Mesendoderm (in vitro differentiated cells): ENCODE measurements around the gene UQCR10.

Experiments used
- DNase-seq: peaks from one replicate; pipeline ENCODE4 v3.0.0; 2013
- H2AK5ac ChIP-seq: 2 replicates; pipeline ENCODE4 v1.6.1; 2013; ENCODE audit warnings: low read length, inconsistent platforms
- H2BK120ac ChIP-seq: 2 replicates; pipeline ENCODE4 v1.6.1; 2013; ENCODE audit warnings: low read depth, mild to moderate bottlenecking, low read length, moderate library complexity, mixed read lengths
- H2BK15ac ChIP-seq: replicated peaks from 2 replicates; pipeline ENCODE4 v1.6.1; 2013; ENCODE audit warnings: low read depth, mild to moderate bottlenecking, moderate library complexity
- H2BK5ac ChIP-seq: 2 replicates; pipeline ENCODE4 v1.6.1; 2013; ENCODE audit warnings: low read length, inconsistent platforms
- H3K18ac ChIP-seq: 2 replicates; pipeline ENCODE4 v1.6.1; 2013; ENCODE audit warnings: mild to moderate bottlenecking, low read length, mixed read lengths
- H3K23ac ChIP-seq: one replicate; pipeline ENCODE4 v1.6.1; 2013; ENCODE audit warnings: low read length
- H3K27ac ChIP-seq: 2 replicates; pipeline ENCODE4 v1.5.1; 2013; ENCODE audit warnings: low read depth, mild to moderate bottlenecking, inconsistent platforms, low read length, moderate library complexity
- H3K27me3 ChIP-seq: 2 replicates; pipeline ENCODE4 v1.6.1; 2013; ENCODE audit warnings: low read length, control low read depth, mild to moderate bottlenecking, inconsistent platforms; ENCODE audit not compliant: insufficient read depth, poor library complexity
- H3K36me3 ChIP-seq: 2 replicates; pipeline ENCODE4 v1.6.1; 2013; ENCODE audit warnings: low read length, inconsistent platforms; ENCODE audit not compliant: control insufficient read depth, insufficient read depth
- H3K4ac ChIP-seq: one replicate; pipeline ENCODE4 v1.6.1; 2013; ENCODE audit warnings: low read depth, mild to moderate bottlenecking, low read length, moderate library complexity
- H3K4me1 ChIP-seq: 2 replicates; pipeline ENCODE4 v1.6.1; 2013; ENCODE audit warnings: low read depth, low read length, inconsistent platforms; ENCODE audit not compliant: control insufficient read depth
- H3K4me2 ChIP-seq: 2 replicates; pipeline ENCODE4 v1.6.1; 2013; ENCODE audit warnings: low read length
- H3K4me3 ChIP-seq: 2 replicates; pipeline ENCODE4 v1.5.1; 2013; ENCODE audit warnings: mild to moderate bottlenecking, low read length
- H3K56ac ChIP-seq: one replicate; pipeline ENCODE4 v1.6.1; 2013; ENCODE audit warnings: low read length
- H3K79me1 ChIP-seq: 2 replicates; pipeline ENCODE4 v1.6.1; 2013; ENCODE audit warnings: low read length, inconsistent platforms
- H3K79me2 ChIP-seq: 2 replicates; pipeline ENCODE4 v1.6.1; 2013; ENCODE audit warnings: mild to moderate bottlenecking, low read length; ENCODE audit not compliant: control insufficient read depth, insufficient read depth
- H3K9ac ChIP-seq: 2 replicates; pipeline ENCODE4 v1.6.1; 2013; ENCODE audit warnings: low read length, inconsistent platforms
- H4K5ac ChIP-seq: one replicate; pipeline ENCODE4 v1.6.1; 2013; ENCODE audit warnings: low read length
- H4K8ac ChIP-seq: one replicate; pipeline ENCODE4 v1.6.1; 2013; ENCODE audit warnings: low read depth, mild to moderate bottlenecking, control low read depth, low read length, moderate library complexity
- WGBS: extraction: QIAGEN DNeasy Blood & Tissue Kit; methylation state at CpG from one replicate; pipeline ENCODE4 v1.1.7; 2013; ENCODE audit warnings: low lambda C conversion rate, missing lambda C conversion rate; ENCODE audit not compliant: insufficient coverage; ENCODE audit errors: extremely low coverage; 5-methylcytosine and 5-hydroxymethylcytosine counted together

The UQCR10 gene

DNA sequence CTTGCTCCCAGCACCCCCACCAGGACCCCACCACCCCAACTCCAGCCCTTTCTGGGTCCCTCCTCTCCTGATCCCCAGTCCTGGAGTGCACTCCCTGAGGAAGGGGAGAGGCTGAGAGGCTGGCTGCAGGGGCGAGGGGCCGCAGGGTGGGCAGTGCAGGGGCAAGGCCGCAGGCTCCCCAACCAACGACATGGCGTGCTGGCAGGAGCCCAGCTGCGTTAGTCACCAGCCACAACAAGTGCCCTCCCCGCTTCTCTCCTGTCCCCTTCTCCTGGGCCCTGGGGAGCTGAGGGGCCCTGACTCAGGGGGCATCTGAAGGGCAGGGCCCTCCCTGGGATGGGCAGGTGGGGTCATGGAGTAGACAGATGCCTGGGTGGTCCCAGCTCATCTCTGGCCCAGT, 45.0 kb upstream of the UQCR10 start:
- H3K56ac ChIP-seq, result no peak overlapping the region
- no peaks in the 10 kb centered on the region for H3K36me3 ChIP-seq
- no peak overlapping the region for H2AK5ac ChIP-seq
- no peaks in the 10 kb centered on the region for H3K79me2 ChIP-seq
- DNase-seq, result no peak
- no peak overlapping the region for H3K23ac ChIP-seq
- H3K9ac ChIP-seq, result no peak overlapping the region
- no peak overlapping the region for H2BK15ac ChIP-seq
- H3K27me3 ChIP-seq, result peaks cover 22% of the 10 kb centered on the region
- no peak overlapping the region for H3K4me3 ChIP-seq
- H2BK120ac ChIP-seq, result no peak overlapping the region
- H3K18ac ChIP-seq, result no peak overlapping the region
- no CpG with 5 or more reads among the region's 7 CpGs for WGBS
- no peaks in the 10 kb centered on the region for H3K4me1 ChIP-seq
- no peaks in the 10 kb centered on the region for H3K79me1 ChIP-seq
- no peak overlapping the region for H2BK5ac ChIP-seq
- H4K8ac ChIP-seq, result no peak overlapping the region
- H3K4me2 ChIP-seq, result no peak overlapping the region
- no peak overlapping the region for H3K4ac ChIP-seq
- no peak overlapping the region for H4K5ac ChIP-seq
- no peak overlapping the region for H3K27ac ChIP-seq

DNA sequence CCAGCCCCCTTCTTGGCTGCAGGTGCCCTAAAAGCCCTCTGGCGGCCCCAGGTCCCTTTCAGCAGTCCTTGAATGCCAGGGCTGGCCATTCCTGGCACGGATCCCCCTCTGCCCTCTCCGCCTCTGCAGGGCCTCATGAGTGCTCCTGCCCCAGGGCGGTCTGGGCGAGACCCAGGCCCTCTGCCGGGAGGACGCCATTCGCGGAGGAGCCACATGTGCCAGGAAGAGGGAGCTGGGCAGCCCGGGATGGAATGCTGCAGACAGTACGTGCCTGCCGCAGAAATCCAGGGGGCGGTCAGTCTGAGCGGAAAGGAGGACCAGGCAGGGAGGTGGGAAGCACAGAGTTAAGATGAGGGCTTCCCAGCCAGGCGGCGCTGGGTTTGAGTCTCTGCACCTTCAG, 44.6 kb upstream of the UQCR10 start:
- DNase-seq, result no peak
- no peak overlapping the region for H3K23ac ChIP-seq
- H3K36me3 ChIP-seq, result no peaks in the 10 kb centered on the region
- no peak overlapping the region for H3K4me2 ChIP-seq
- no peak overlapping the region for H2AK5ac ChIP-seq
- no peak overlapping the region for H4K8ac ChIP-seq
- H3K27me3 ChIP-seq, result peaks cover 22% of the 10 kb centered on the region
- no peaks in the 10 kb centered on the region for H3K79me2 ChIP-seq
- no CpG with 5 or more reads among the region's 16 CpGs for WGBS
- no peak overlapping the region for H3K9ac ChIP-seq
- H3K18ac ChIP-seq, result no peak overlapping the region
- H4K5ac ChIP-seq, result no peak overlapping the region
- no peak overlapping the region for H2BK15ac ChIP-seq
- H3K79me1 ChIP-seq, result no peaks in the 10 kb centered on the region
- no peaks in the 10 kb centered on the region for H3K4me1 ChIP-seq
- H2BK5ac ChIP-seq, result no peak overlapping the region
- H3K56ac ChIP-seq, result no peak overlapping the region
- H3K4me3 ChIP-seq, result no peak overlapping the region
- no peak overlapping the region for H3K4ac ChIP-seq
- no peak overlapping the region for H3K27ac ChIP-seq
- no peak overlapping the region for H2BK120ac ChIP-seq

DNA sequence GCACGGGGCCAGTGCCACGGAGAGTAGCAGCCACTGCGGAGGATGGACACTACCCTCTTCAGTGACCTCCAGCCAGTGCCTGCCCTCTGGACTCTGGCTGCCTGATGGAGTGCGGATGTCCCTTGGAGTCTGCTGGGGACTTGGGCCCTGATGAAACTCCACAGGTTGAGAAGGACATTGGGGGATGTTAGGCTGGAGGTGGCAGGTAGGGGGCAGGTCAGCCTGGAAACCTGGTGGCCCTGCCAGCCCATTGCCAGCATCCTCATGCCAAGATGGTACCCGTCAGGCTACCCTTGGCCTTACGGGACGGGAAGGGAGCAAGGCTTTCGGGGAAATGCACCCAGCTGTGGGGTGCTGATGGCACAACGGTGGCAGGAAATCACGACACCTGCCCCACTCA, 43.4 kb upstream of the UQCR10 start:
- Histone ChIP-seq H3K79me2 (no peaks in the 10 kb centered on the region), H3K27me3 (peaks cover 22% of the 10 kb centered on the region), H2BK5ac (no peak overlapping the region), H3K18ac (no peak overlapping the region), H4K8ac (no peak overlapping the region), H2BK120ac (no peak overlapping the region), H2AK5ac (no peak overlapping the region), H3K4me3 (no peak overlapping the region), H4K5ac (no peak overlapping the region), H3K23ac (no peak overlapping the region), H3K4ac (no peak overlapping the region), H3K36me3 (no peaks in the 10 kb centered on the region), H2BK15ac (no peak overlapping the region), H3K9ac (no peak overlapping the region), H3K56ac (no peak overlapping the region), H3K4me1 (no peaks in the 10 kb centered on the region), H3K27ac (no peak overlapping the region), H3K4me2 (no peak overlapping the region), H3K79me1 (no peaks in the 10 kb centered on the region)
- no peak for DNase-seq
- no CpG with 5 or more reads among the region's 10 CpGs for WGBS

DNA sequence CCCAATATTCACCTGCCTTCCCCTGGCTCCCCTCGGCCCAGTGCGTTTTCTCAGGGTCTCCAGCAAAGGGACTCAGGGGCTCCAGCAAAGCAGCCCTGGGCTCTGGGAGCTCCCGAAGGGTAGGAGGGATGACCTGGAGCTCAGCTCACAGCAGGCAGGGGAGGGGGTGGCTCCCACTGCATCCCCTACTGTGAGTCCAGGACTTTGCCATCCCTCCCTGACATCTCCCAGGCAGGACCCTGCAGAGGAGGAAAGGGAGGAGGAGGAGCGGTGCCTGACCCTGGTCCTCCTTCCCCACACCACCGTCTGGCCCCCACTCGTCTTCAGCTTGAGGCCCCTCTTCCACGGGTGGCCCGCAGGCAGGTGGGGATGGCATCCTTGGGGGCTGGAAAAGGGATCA, 42.3 kb upstream of the UQCR10 start:
- H4K5ac ChIP-seq, result no peak overlapping the region
- DNase-seq, result no peak
- H3K79me2 ChIP-seq, result no peaks in the 10 kb centered on the region
- H3K23ac ChIP-seq, result no peak overlapping the region
- peaks cover 13% of the 10 kb centered on the region for H3K27me3 ChIP-seq
- no peaks in the 10 kb centered on the region for H3K79me1 ChIP-seq
- H2AK5ac ChIP-seq, result no peak overlapping the region
- H3K4me1 ChIP-seq, result no peaks in the 10 kb centered on the region
- H4K8ac ChIP-seq, result no peak overlapping the region
- H3K56ac ChIP-seq, result no peak overlapping the region
- no peak overlapping the region for H2BK5ac ChIP-seq
- no peak overlapping the region for H2BK15ac ChIP-seq
- H3K9ac ChIP-seq, result no peak overlapping the region
- H3K27ac ChIP-seq, result no peak overlapping the region
- no peak overlapping the region for H3K4ac ChIP-seq
- WGBS, result no CpG with 5 or more reads among the region's 8 CpGs
- H3K18ac ChIP-seq, result no peak overlapping the region
- H3K36me3 ChIP-seq, result no peaks in the 10 kb centered on the region
- H2BK120ac ChIP-seq, result no peak overlapping the region
- no peak overlapping the region for H3K4me2 ChIP-seq
- H3K4me3 ChIP-seq, result no peak overlapping the region

DNA sequence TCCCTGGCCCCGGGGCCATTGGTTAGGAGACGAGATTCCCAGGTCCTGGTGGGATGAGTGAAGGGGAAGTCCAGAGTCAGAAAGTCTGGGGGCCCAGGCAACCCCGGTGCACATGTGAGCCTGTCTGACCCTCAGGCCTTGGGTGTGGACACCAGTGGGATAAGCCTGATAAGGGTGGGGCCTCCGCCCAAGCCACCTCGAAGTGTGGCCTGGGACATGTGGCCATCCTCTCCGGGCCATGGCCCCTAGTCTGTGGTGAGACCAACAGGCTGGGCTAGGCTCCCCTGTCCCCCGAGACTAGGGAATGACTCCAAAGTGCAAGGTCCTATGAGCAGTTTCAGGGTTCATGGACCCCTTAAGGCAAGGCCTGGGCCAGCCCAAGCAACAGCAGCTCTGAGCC, 41.1 kb upstream of the UQCR10 start:
- H4K5ac ChIP-seq, result no peak overlapping the region
- H2BK15ac ChIP-seq, result no peak overlapping the region
- H3K4me1 ChIP-seq, result no peaks in the 10 kb centered on the region
- no peak overlapping the region for H2BK120ac ChIP-seq
- no CpG with 5 or more reads among the region's 7 CpGs for WGBS
- H3K36me3 ChIP-seq, result no peaks in the 10 kb centered on the region
- no peak overlapping the region for H2BK5ac ChIP-seq
- H2AK5ac ChIP-seq, result no peak overlapping the region
- no peaks in the 10 kb centered on the region for H3K79me2 ChIP-seq
- H3K56ac ChIP-seq, result no peak overlapping the region
- no peak overlapping the region for H3K4me2 ChIP-seq
- no peak overlapping the region for H3K9ac ChIP-seq
- no peak overlapping the region for H3K4ac ChIP-seq
- H3K27ac ChIP-seq, result no peak overlapping the region
- peaks cover 4% of the 10 kb centered on the region for H3K27me3 ChIP-seq
- no peak overlapping the region for H3K4me3 ChIP-seq
- H3K18ac ChIP-seq, result no peak overlapping the region
- H4K8ac ChIP-seq, result no peak overlapping the region
- H3K79me1 ChIP-seq, result no peaks in the 10 kb centered on the region
- DNase-seq, result no peak
- no peak overlapping the region for H3K23ac ChIP-seq

DNA sequence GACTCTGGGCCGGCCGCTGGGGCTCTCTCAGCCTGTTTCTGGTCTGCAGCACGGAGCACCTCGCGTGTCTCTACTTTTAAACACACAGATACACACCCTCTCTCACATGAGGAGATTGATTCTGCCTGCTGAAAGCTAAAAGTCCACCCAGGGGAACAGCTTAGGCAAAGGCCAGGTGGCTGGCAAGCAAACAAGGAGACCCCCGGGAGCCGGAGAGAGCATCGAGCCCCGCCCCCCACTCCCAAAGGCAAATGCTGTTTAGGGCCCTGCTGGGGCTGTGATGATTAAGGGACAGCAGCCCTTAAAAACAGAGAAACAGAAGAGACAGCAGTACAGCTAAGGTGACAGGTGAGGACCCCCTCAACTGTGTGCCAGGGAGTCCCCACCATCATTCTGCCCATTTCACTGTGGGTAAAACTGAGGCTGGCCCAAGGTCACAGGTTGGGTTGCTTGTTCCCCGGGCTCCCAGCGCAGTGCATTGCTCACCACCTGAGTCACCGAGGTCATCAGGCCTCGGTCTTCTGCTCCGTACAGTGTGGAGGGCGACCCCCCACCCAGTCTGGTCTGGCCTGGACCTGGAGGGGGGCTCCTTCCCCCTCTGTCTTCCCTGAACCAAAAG, 40.5 kb upstream of the UQCR10 start:
- no peaks in the 10 kb centered on the region for H3K4me1 ChIP-seq
- H3K27ac ChIP-seq, result no peak overlapping the region
- no peak for DNase-seq
- H4K5ac ChIP-seq, result no peak overlapping the region
- H2AK5ac ChIP-seq, result no peak overlapping the region
- no peaks in the 10 kb centered on the region for H3K79me1 ChIP-seq
- H3K18ac ChIP-seq, result no peak overlapping the region
- H3K36me3 ChIP-seq, result no peaks in the 10 kb centered on the region
- H3K27me3 ChIP-seq, result no peaks in the 10 kb centered on the region
- no peak overlapping the region for H4K8ac ChIP-seq
- no peak overlapping the region for H2BK5ac ChIP-seq
- H3K79me2 ChIP-seq, result no peaks in the 10 kb centered on the region
- no peak overlapping the region for H3K9ac ChIP-seq
- WGBS, result no CpG with 5 or more reads among the region's 15 CpGs
- no peak overlapping the region for H3K4me3 ChIP-seq
- no peak overlapping the region for H2BK120ac ChIP-seq
- H2BK15ac ChIP-seq, result no peak overlapping the region
- H3K23ac ChIP-seq, result no peak overlapping the region
- H3K4ac ChIP-seq, result no peak overlapping the region
- H3K4me2 ChIP-seq, result no peak overlapping the region
- no peak overlapping the region for H3K56ac ChIP-seq
